WTC11 (cell line): ENCODE measurements around the gene ARHGDIG. TPM values are rescaled to one million over a fixed set of nuclear protein-coding genes. Genes with fewer than 3 reads are reported as not detected.

Experiments
- ATAC-seq: fragments of 200-7000 bp; cut with Tn5 transposase; 2 replicates; pipeline ENCODE4 v1.10.0; 2021; ENCODE audit warnings: mild to moderate bottlenecking, moderate library complexity
- CTCF ChIA-PET: fragments of 300-600 bp; sonication (Branson Sonifier 250); formaldehyde crosslinking; loops from one replicate; lab custom pipeline; 2021; ENCODE audit warnings: antibody characterized with exemption; lab: Charles Lee
- POLR2A ChIA-PET: fragments of 350-600 bp; sonication (Branson Sonifier 250); formaldehyde crosslinking; loops from one replicate; lab custom pipeline; 2021; ENCODE audit warnings: antibody characterized with exemption; lab: Charles Lee
- DNase-seq: peaks from one replicate; pipeline ENCODE4 v3.0.0; 2021; ENCODE audit warnings: low spot score
- H3K27ac Mint-ChIP-seq: 2 replicates; pipeline ENCODE4 v1.8.0; 2021; ENCODE audit warnings: mixed read lengths
- H3K27me3 Mint-ChIP-seq: 2 replicates; pipeline ENCODE4 v1.8.0; 2021; ENCODE audit warnings: low read depth, mild to moderate bottlenecking, moderate library complexity, mixed read lengths
- H3K36me3 Mint-ChIP-seq: 2 replicates; pipeline ENCODE4 v1.8.0; 2021; ENCODE audit warnings: mixed read lengths
- H3K4me1 Mint-ChIP-seq: 2 replicates; pipeline ENCODE4 v1.8.0; 2022; ENCODE audit warnings: mixed read lengths
- H3K4me3 Mint-ChIP-seq: 2 replicates; pipeline ENCODE4 v1.8.0; 2021; ENCODE audit warnings: mild to moderate bottlenecking, moderate library complexity, mixed read lengths
- H3K9me3 Mint-ChIP-seq: 2 replicates; pipeline ENCODE4 v1.8.0; 2021; ENCODE audit warnings: mixed read lengths
- AFF4 ChIP-seq: sonication (generic); formaldehyde crosslinking; IDR thresholded peaks from 2 replicates; pipeline ENCODE4 v1.8.1; 2023; ENCODE audit warnings: mild to moderate bottlenecking, missing genetic modification reagents, borderline replicate concordance
- ATF1 ChIP-seq: sonication (generic); formaldehyde crosslinking; IDR thresholded peaks from 2 replicates; pipeline ENCODE4 v1.8.1; 2023; ENCODE audit warnings: mild to moderate bottlenecking, moderate library complexity, missing genetic modification reagents
- ATF2 ChIP-seq: sonication (generic); formaldehyde crosslinking; IDR thresholded peaks from 2 replicates; pipeline ENCODE4 v1.8.1; 2022; ENCODE audit warnings: low read depth, missing genetic modification reagents, borderline replicate concordance
- CDX4 ChIP-seq: fragments of 250-450 bp; sonication (Bioruptor Pico); IDR thresholded peaks from 2 replicates; pipeline ENCODE4 v1.9.0; 2021; ENCODE audit warnings: moderate library complexity, mild to moderate bottlenecking, inconsistent platforms, borderline replicate concordance
- ELF4 ChIP-seq: sonication (generic); formaldehyde crosslinking; IDR thresholded peaks from 2 replicates; pipeline ENCODE4 v1.8.1; 2022; ENCODE audit warnings: low read depth, mild to moderate bottlenecking, moderate library complexity, missing genetic modification reagents
- ESRRA ChIP-seq: sonication (generic); formaldehyde crosslinking; IDR thresholded peaks from 2 replicates; pipeline ENCODE4 v1.8.1; 2022; ENCODE audit warnings: mild to moderate bottlenecking, missing genetic modification reagents, borderline replicate concordance
- FOXP1 ChIP-seq: sonication (generic); formaldehyde crosslinking; IDR thresholded peaks from 2 replicates; pipeline ENCODE4 v1.8.0; 2022; ENCODE audit warnings: missing genetic modification reagents, mild to moderate bottlenecking, moderate library complexity, borderline replicate concordance
- IRF1 ChIP-seq: sonication (generic); formaldehyde crosslinking; IDR thresholded peaks from 2 replicates; pipeline ENCODE4 v1.8.0; 2023; ENCODE audit warnings: missing genetic modification reagents
- MXD4 ChIP-seq: fragments of 250-450 bp; sonication (Bioruptor Pico); IDR thresholded peaks from 2 replicates; pipeline ENCODE4 v1.8.0; 2021; ENCODE audit warnings: mild to moderate bottlenecking, moderate library complexity, borderline replicate concordance
- PRRX2 ChIP-seq: fragments of 250-450 bp; sonication (Bioruptor Pico); IDR thresholded peaks from 2 replicates; pipeline ENCODE4 v1.8.0; 2021; ENCODE audit warnings: mild to moderate bottlenecking
- RELA ChIP-seq: sonication (generic); formaldehyde crosslinking; IDR thresholded peaks from 2 replicates; pipeline ENCODE4 v1.8.1; 2022; ENCODE audit warnings: missing genetic modification reagents, mild to moderate bottlenecking, borderline replicate concordance
- RORB ChIP-seq: fragments of 250-450 bp; sonication (Bioruptor Pico); IDR thresholded peaks from 2 replicates; pipeline ENCODE4 v1.9.0; 2021; ENCODE audit warnings: mild to moderate bottlenecking
- STAT6 ChIP-seq: sonication (generic); formaldehyde crosslinking; conservative IDR thresholded peaks from 2 replicates; pipeline ENCODE4 v1.8.1; 2023; ENCODE audit warnings: mild to moderate bottlenecking, low read depth, missing genetic modification reagents, moderate library complexity
- TP53 ChIP-seq: sonication (generic); formaldehyde crosslinking; IDR thresholded peaks from 2 replicates; pipeline ENCODE4 v1.8.1; 2023; ENCODE audit warnings: mild to moderate bottlenecking, missing genetic modification reagents
- ZBTB21 ChIP-seq: sonication (generic); formaldehyde crosslinking; IDR thresholded peaks from 2 replicates; pipeline ENCODE4 v1.8.1; 2023; ENCODE audit warnings: mild to moderate bottlenecking, missing genetic modification reagents, borderline replicate concordance
- ZNF121 ChIP-seq: sonication (generic); formaldehyde crosslinking; IDR thresholded peaks from 2 replicates; pipeline ENCODE4 v1.8.0; 2023; ENCODE audit warnings: missing genetic modification reagents
- ZNF219 ChIP-seq: sonication (generic); formaldehyde crosslinking; IDR thresholded peaks from 2 replicates; pipeline ENCODE4 v1.8.0; 2023; ENCODE audit warnings: missing genetic modification reagents, mild to moderate bottlenecking, borderline replicate concordance
- ZNF281 ChIP-seq: sonication (generic); formaldehyde crosslinking; IDR thresholded peaks from 2 replicates; pipeline ENCODE4 v1.8.0; 2023; ENCODE audit warnings: mild to moderate bottlenecking, missing genetic modification reagents
- ZNF317 ChIP-seq: sonication (generic); formaldehyde crosslinking; IDR thresholded peaks from 2 replicates; pipeline ENCODE4 v1.8.1; 2023; ENCODE audit warnings: low read depth, mild to moderate bottlenecking, moderate library complexity, missing genetic modification reagents, borderline replicate concordance
- ZNF532 ChIP-seq: fragments of 250-450 bp; sonication (Bioruptor Pico); IDR thresholded peaks from 2 replicates; pipeline ENCODE4 v1.9.0; 2021; ENCODE audit warnings: mild to moderate bottlenecking, borderline replicate concordance
- total RNA-seq: library from RNA; stranded (reverse); gene quantifications from 3 replicates; pipeline ENCODE4 v1.2.3, GENCODE V29; 2021

The ARHGDIG gene
- total RNA-seq, 1 experiment from 2014 or later = 4.0 TPM

GRCh38 chr16:320206-320605 lies 39.8 kb downstream of the ARHGDIG start:
- Mint-ChIP-seq H3K36me3 (peaks cover 4% of the 10 kb centered on the region; the same call in 1 of the 2 replicates), H3K4me1 (peaks cover 24% of the 10 kb centered on the region), H3K9me3 (no peaks in the 10 kb centered on the region), H3K27me3 (no peaks in the 10 kb centered on the region), H3K27ac (peak overlapping the region; percentile 82), H3K4me3 (no peak overlapping the region)
- ATAC-seq = no peak
- CTCF ChIA-PET = interaction anchor here (0.5 to 1.8 kb wide), 3 partner anchors 16 to 1330 kb away, joined by 3 to 5 read pairs (median 3); partner anchors contain the start of gene AXIN1
- TF ChIP-seq ZNF281 (CRISPR knock-in tag) (no peak), RORB (CRISPR knock-in tag) (no peak), ELF4 (CRISPR knock-in tag) (no peak), ATF2 (no peak), ESRRA (CRISPR knock-in tag) (no peak), CDX4 (CRISPR knock-in tag) (no peak), ZBTB21 (no peak), ZNF121 (CRISPR knock-in tag) (no peak), RELA (no peak), PRRX2 (CRISPR knock-in tag) (no peak), ATF1 (CRISPR knock-in tag) (no peak), IRF1 (CRISPR knock-in tag) (no peak), ZNF532 (no peak), MXD4 (CRISPR knock-in tag) (no peak), ZNF317 (no peak), AFF4 (CRISPR knock-in tag) (no peak), ZNF219 (CRISPR knock-in tag) (no peak), TP53 (no peak), FOXP1 (CRISPR knock-in tag) (no peak), STAT6 (CRISPR knock-in tag) (no peak)
- DNase-seq = no peak
- POLR2A ChIA-PET = no interaction called here
